Midbrain (tissue), 1 donor: ENCODE measurements around the gene MCC.
"Not testable (repeated sequence)": the region's sequence is repeated elsewhere in the genome, so short reads cannot be mapped to it uniquely, and the experiment has no call there.

Experiments
- DNase-seq: peaks from one replicate; lab custom pipeline; 2025; lab: John Stamatoyannopoulos, UW

Gene MCC

GRCh38 chr5:113490317-113490716, 2.1 kb upstream of the MCC start:
- no peak for DNase-seq

- DNase-seq: no peak
Measured at GRCh38 chr5:113489299-113489698, 1.0 kb upstream of the MCC start.

DNA sequence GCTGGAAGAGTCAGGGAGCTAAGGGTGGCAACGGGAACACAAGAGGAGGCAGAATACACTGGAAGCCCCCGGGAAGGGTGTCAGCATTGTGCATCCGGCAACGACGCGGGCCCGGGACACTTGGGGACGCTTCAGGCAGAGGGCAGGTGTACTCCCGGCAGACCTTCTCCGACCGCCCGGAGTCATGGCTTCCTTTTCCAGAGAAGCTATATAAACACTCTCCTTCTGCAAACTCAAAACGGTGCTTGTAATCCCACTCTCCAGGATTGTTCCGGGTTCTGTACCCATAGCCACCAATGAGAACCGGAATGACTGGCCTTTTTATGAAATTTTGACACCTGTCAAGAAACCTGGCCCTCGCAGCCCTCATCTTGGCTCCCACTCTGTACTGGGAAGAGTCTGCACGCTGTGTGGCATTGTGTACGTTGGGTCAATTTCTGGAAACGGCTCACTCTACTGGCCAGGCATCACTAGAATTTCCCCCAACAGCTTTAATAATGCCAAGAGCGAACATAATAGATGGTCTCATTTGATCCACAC, 462 bp upstream of the MCC start:
- DNase-seq: no peak

GRCh38 chr5:113487416-113487780, 855 bp downstream of the MCC start:
- DNase-seq: no peak

GRCh38 chr5:113480243-113480642, 8.0 kb downstream of the MCC start:
- DNase-seq: no peak

DNA sequence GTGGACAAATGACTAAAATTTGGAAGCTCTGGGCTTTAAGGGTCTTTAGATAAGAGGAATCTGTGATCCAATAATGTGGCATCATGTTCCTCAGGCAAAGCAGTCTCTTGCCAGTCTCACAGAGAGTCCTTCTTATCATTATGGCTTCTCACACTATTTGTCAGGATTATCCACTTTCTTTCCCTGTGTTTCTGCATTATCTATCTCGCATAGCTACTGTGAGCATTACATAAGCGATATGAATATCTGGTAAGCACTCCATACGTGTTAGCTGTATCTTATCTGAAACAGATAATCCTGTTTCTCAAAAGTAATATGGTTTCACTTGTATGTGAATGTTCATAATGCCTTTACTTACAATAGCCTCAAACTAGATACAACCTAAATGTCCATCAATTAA, 9.6 kb downstream of the MCC start:
- no peak for DNase-seq

DNA sequence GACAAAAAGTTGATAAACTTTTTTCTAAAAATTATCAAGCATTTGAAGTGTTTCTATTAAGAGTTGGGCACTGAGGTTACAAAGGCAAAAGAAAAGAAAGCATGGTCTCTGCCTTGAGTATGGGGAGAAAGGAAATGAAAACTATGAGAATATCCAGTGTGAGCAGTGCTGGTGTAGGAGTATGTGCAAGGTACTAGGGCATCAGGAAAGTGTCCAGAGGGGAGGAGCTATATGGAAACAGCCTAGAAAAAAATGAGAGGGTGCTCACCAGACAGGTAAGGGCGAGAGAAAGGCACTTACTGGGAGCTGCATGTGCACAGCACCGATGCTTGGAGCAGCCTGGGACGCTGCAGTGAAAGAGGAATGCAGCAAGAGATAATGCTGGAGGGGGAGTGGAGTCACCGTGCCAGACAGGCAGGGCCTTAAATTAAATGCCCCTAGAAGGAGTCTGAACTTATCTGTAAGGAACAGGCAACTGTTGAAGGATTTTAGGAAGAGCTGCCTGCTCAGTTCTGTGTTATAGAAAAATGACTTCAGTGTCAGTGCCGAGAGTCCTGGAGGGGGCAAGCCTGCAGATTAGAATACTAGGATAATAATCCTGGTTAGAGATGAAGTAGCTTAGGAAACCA, 14.0 kb downstream of the MCC start:
- no peak for DNase-seq

DNA sequence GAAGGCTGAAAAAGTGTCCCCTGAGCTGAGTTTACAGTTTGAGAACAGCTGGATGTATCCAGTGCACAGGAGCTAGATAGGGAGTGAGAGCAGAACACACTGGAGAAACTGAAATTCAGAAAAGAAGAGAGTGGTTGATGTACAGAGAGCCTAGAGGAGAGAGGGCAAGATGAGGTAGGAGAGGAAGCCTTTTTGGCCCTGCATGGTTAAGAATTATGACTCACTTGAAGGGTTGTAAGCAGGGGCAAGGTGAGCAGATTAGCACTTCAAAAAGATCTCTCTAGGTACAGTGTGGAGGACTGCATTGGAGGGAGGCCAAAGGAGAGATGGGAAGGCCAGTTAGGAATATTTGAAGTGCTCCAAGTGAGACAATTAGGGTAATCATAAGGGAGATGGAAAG, 25.2 kb downstream of the MCC start:
- no peak for DNase-seq

- not testable (repeated sequence) for DNase-seq
Measured at GRCh38 chr5:113457106-113457505, 31.1 kb downstream of the MCC start.

DNA sequence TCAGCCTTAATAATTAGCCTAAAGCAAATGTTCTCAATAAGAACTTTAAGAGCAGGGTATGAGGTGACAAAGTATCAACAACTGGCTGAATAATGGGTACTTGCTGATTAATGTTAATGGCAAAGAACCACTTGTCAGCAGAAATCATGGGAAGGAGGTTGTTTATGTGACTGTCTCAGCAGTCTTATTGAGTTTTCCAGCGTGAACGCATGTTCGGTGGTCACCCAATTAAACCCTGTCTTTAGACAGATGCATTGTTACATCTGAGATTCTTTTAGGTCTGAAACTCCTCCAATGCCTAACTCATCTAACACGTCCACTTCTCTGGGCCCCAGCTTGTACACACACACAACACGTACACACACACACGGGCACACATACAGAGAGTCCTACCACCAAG, 35.3 kb downstream of the MCC start:
- DNase-seq: no peak

GRCh38 chr5:113451797-113452196, 36.5 kb downstream of the MCC start:
- DNase-seq: no peak

DNA sequence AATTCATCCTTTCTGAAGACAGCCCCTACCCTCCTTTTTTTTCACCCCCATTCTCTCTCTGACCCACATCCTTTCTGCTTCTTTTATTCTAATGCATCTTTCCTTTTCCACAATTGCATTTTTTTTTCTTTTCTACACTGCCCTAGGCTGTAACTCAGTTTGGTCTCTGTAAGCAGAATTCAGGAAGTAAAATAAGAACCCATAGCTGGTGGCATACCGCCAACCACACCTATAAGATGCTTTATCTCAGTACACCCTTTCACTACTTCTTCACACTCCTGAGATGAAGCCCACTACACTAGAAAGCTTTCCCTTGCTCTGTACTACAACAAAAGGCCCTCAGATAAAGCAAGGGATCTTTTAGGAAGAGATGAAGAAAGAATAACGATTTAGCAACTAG, 37.3 kb downstream of the MCC start:
- DNase-seq: no peak

DNA sequence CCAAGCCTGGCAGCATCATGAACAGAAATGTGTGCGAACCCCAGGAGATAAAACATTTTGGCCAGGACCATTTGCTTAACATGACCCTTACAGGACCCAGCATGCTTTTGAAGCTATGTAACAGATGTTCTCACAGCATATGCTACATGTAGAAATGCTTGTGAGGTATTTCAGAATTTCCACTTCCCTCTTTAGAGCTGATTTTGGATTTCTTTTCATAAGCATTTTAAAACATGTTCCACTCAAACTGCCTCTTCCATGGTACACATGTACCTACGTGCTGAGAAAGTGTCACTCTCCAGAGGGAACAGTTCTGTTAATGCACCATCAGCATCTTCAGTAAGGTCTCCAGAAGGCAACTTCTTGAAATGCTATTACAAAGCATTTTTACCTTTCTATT, 37.8 kb downstream of the MCC start:
- no peak for DNase-seq

DNA sequence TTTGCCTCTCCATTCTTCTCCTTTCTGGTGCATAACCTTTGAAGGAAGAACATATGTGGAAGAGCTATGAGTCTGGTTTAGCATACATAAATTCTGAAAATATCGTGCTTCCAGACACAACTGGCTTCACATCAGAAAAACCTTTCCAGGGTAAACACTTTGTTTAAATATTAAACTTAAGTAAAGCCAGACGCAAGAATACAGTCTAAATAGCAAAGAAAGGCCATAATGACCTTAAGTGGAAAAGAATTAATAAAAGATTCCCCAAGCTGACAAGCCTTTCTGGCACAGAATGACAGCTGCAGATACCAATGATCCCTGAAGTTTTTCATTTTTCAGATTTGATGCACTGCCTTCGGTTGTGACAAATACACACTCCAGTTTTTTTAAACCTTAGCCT, 40.0 kb downstream of the MCC start:
- DNase-seq: no peak

DNA sequence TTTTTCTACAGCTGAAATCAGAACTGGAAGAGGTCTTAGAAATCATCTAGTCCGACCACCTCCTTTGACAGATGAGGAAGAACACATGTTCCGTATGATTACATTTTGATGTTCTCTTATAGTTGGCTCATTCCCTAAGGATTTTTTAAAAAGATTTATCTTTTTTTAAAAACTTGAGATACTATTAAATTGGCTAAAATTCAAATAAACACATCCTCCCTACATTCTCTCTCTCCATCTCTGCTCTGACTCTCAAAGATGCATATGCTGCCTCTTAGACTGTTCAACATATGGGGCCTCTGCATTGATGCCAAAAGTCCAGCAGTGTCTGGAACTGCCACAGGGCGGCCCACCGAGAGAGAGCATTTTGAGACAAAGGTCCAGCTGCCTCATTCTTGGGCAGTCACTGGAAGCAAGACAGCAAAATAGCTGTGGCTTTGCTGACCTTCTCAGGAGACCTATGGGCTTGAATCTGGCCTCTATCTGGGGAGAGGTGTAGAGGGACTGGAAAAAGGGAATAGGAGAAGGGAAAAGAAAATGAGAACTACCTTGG, 40.7 kb downstream of the MCC start:
- DNase-seq: no peak

DNA sequence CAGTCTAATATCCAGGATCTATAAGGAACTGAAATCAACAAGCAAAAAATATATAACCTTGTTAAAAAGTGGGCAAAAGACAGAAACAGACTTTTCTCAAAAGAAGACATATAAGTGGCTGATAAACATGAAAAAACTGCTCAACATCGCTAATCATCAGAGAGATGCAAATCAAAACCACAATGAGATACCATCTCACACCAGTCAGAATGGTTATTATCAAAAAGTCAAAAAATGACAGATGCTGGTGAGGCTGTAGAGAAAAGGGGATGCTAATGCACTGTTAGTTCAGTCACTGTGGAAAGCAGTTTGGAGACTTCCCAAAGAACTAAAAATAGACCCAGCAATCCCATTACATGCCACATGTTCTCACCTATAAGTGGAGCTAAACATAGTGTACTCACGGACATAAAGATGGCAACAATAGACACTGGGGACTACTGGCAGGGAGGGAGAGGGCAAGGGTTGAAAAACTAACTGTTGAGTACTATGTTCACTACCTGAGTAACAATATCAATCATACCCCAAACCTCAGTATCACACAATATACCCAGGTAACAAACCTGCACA, 41.8 kb downstream of the MCC start:
- DNase-seq: no peak

- DNase-seq: no peak
Measured at GRCh38 chr5:113437111-113437510, 51.1 kb downstream of the MCC start.

- no peak for DNase-seq
Measured at GRCh38 chr5:113435575-113435974, 52.7 kb downstream of the MCC start.

DNA sequence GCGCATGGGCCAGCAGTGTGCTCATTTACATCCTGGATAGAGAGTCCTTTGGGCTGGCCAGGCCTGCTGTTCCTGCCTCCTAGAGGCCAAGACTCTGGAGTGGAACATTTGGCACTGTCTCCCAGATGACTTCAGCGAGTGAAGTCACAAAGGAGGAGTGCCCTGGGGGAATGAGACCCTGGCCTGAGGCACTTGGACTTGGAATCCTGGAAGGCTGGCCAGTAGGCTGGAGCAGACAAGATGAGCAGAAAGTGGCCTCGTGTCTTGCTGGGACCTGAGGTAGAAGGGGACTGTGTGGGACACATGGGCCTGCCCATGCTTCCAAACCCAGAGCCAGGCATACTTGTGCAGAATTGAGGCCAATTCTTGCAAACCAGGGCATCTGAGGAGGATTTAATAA, 53.4 kb downstream of the MCC start, which contains the start of gene TSSK1B:
Gene TSSK1B, minus strand, starts transcription at position 101 of the 400 bp plus-strand sequence. CDS start 150 bp downstream, outside the sequence.
- no peak for DNase-seq

DNA sequence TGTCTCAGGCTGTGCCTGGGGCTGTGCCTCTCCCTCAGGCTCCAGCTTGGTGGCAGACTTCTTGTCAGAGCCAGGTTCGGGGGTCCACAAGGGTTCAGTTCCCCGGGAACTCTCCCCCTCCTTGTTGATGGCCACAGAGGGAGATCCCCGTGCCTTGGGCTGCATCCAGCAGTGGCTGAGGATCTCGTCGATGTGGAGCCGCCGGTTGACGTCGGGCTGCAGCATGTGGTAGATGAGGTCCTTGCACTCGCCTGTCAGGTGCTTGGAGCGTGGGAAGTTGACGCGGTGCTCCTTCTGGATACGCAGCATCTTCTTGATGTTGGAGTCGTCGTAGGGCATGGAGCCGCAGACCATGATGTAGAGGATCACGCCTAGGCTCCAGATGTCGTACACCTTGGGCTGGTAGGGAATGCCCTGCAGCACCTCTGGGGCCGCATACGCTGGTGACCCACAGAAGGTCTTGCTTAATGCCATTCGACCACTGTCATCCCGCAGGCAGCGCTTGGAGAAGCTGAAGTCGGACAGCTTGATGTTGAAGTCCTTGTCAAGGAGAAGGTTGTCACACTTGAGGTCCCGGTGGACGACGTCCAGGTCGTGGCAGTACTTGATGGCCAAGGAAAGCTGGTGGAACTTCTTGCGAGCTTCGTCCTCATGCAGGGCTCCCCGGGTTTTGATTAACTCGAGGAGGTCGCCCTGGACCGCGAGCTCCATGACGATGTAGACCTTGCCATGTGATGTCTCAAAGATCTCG, 54.2 kb downstream of the MCC start:
- DNase-seq: no peak

- DNase-seq: no peak
Measured at GRCh38 chr5:113433071-113433470, 55.2 kb downstream of the MCC start.

- no peak for DNase-seq
Measured at GRCh38 chr5:113427871-113428574, 60.2 kb downstream of the MCC start.
